Measurements from ENCODE around the gene SNRK. TPM values are rescaled to one million over a fixed set of nuclear protein-coding genes. Genes with fewer than 3 reads are reported as not detected.
A peak's percentile ranks its signal among the peaks of the same experiment; 100 is the strongest.

The SNRK gene
- total and polyA plus RNA-seq, 2 of the 13 experiments (the other 11 are each of a cell fraction or from before 2014, with no cell fraction given), result 11.4 to 16.1 TPM

GRCh38 chr3:43349716-43350115 is 63.4 kb downstream of the SNRK start:
- ChIA-PET CTCF (ENCODE audit: low intra/inter-chr PET ratio, low total read pairs) (no interaction called here), POLR2A (no interaction called here)
- no peaks in the 10 kb centered on the region for H3K27me3 ChIP-seq (ENCODE audit: control insufficient read depth in 1 of 2, insufficient read depth in 2 of 2, low read length in 2 of 2)
- no TSS peak for BruUV-seq (replicated peaks)
- no peak overlapping the region for H3K4me2 ChIP-seq (ENCODE audit: low read depth, low read length)
- DNase-seq (ENCODE audit: low spot score) (no peak), FAIRE-seq (no peak), ATAC-seq (no peak)
- 0 out of 2 replicates have a peak, but pooled peaks cover 3% of the 10 kb centered on the region for H4K20me1 ChIP-seq (ENCODE audit: insufficient read depth, low read length)
- no peak overlapping the region for H3K4me3 ChIP-seq (replicated peaks in 1 of 3; ENCODE audit: insufficient read depth in 1 of 3, low read depth in 2 of 3, low read length in 3 of 3)
- H3K79me2 ChIP-seq (ENCODE audit: insufficient read depth, low read length), result no peaks in the 10 kb centered on the region
- intact Hi-C loops (cut with micrococcal nuclease; ENCODE audit: unreplicated experiment), result no loop called here
- TF ChIP-seq PHF8 (CRISPR knock-in tag; IDR thresholded peaks at IDR 0.05), result no peak
- TF ChIP-seq TFAP4 (IDR thresholded peaks at IDR 0.05; ENCODE audit: borderline replicate concordance, low read depth), result no peak
- TF ChIP-seq ZNF766 (CRISPR knock-in tag; IDR thresholded peaks at IDR 0.05; ENCODE audit: borderline replicate concordance), result no peak
- no peak for TF ChIP-seq PREB (CRISPR knock-in tag; IDR thresholded peaks at IDR 0.05)
- no peak for TF ChIP-seq SIN3A (IDR thresholded peaks at IDR 0.05; ENCODE audit: borderline replicate concordance, low read depth, low read length)
- no peak for TF ChIP-seq MAX (IDR thresholded peaks at IDR 0.05)
- H3K36me3 ChIP-seq (replicated peaks in 1 of 2; ENCODE audit: control insufficient read depth in 1 of 2, insufficient read depth in 2 of 2, low read length in 2 of 2), result peaks cover 25 to 44% of the 10 kb centered on the region in 2 experiments
- no peak overlapping the region for H3K9ac ChIP-seq (ENCODE audit: insufficient read depth, low read depth, low read length)
- no peak overlapping the region for H2AFZ ChIP-seq (ENCODE audit: low read length)
- 0 out of 2 replicates have a peak, but pooled peaks cover 9% of the 10 kb centered on the region for H3K4me1 ChIP-seq (ENCODE audit: insufficient read depth, low read length)
- in situ Hi-C loops (cut with HindIII; ENCODE audit: extremely low pct_ligation_motif_present, low pct_unique_long_range_greater_than_20kb), result no loop called here
- peaks cover 6% of the 10 kb centered on the region; the same call in 1 of the 2 replicates for H3K9me3 ChIP-seq (ENCODE audit: low read length)
- H3K27ac ChIP-seq (ENCODE audit: extremely low read length, insufficient read depth, low read length), result no peak overlapping the region
- WGBS (ENCODE audit: low lambda C conversion rate), result 92% methylated on average over 3 of the region's 3 CpGs

- no TSS peak for BruUV-seq (replicated peaks)
- DNase-seq (ENCODE audit: low spot score) (no peak), FAIRE-seq (no peak), ATAC-seq (no peak)
- 83% methylated on average over 1 of the region's 1 CpG for WGBS (ENCODE audit: low lambda C conversion rate)
- Histone ChIP-seq H3K27ac (ENCODE audit: extremely low read length, insufficient read depth, low read length) (no peak overlapping the region), H3K9me3 (ENCODE audit: low read length) (peaks cover 6% of the 10 kb centered on the region; the same call in 1 of the 2 replicates), H3K9ac (ENCODE audit: insufficient read depth, low read depth, low read length) (no peak overlapping the region), H3K4me2 (ENCODE audit: low read depth, low read length) (no peak overlapping the region), H3K4me1 (ENCODE audit: insufficient read depth, low read length) (0 out of 2 replicates have a peak, but pooled peaks cover 9% of the 10 kb centered on the region), H4K20me1 (ENCODE audit: insufficient read depth, low read length) (0 out of 2 replicates have a peak, but pooled peaks cover 3% of the 10 kb centered on the region), H3K36me3 (replicated peaks in 1 of 2; ENCODE audit: control insufficient read depth in 1 of 2, insufficient read depth in 2 of 2, low read length in 2 of 2) (peaks cover 4 to 16% of the 10 kb centered on the region in 2 experiments), H3K79me2 (ENCODE audit: insufficient read depth, low read length) (no peaks in the 10 kb centered on the region), H2AFZ (ENCODE audit: low read length) (no peak overlapping the region), H3K27me3 (ENCODE audit: control insufficient read depth in 1 of 2, insufficient read depth in 2 of 2, low read length in 2 of 2) (no peaks in the 10 kb centered on the region), H3K4me3 (replicated peaks in 1 of 3; ENCODE audit: insufficient read depth in 1 of 3, low read depth in 2 of 3, low read length in 3 of 3) (no peak overlapping the region)
- intact Hi-C loops (cut with micrococcal nuclease; ENCODE audit: unreplicated experiment) (no loop called here), in situ Hi-C loops (cut with HindIII; ENCODE audit: extremely low pct_ligation_motif_present, low pct_unique_long_range_greater_than_20kb) (no loop called here)
- TF ChIP-seq ZFP1 (CRISPR knock-in tag; IDR thresholded peaks at IDR 0.05) (peak; percentile 91; the same call in 1 of the 2 replicates), ZNF724P (CRISPR knock-in tag; IDR thresholded peaks at IDR 0.05; ENCODE audit: borderline replicate concordance) (no peak)
- POLR2A ChIA-PET, result no interaction called here
- CTCF ChIA-PET (ENCODE audit: low intra/inter-chr PET ratio, low total read pairs), result no interaction called here
Observed at GRCh38 chr3:43353393-43353792, 67.1 kb downstream of the SNRK start.

All from HepG2 (cell line).